ENCODE data around the gene SELENOK. TPM values are rescaled to one million over a fixed set of nuclear protein-coding genes. Genes with fewer than 3 reads are reported as not detected.

Gene SELENOK
- total RNA-seq, 1 donor from 2014 or later: 55.0 TPM

DNA sequence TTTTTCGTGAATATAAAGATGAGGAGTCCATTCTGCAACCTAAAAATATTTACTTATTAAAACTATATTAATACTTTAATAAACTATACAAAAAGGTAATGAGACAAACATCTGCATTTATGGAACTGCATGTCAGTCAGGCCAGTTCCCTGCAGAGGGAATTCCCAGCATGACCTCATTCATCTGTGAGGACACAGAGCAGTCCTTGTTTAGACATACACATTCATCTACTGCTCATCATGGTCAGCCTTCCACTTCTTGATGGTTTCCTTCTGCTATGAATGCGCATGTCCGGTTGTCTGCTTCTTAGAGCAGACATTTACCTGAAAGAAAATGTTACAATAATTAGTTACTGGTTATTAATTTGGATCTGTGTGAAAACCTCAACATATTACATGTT is 6.4 kb downstream of the SELENOK start:
- intact Hi-C loops (cut with DNase I): no loop called here
- TF ChIP-seq POLR2A (IDR thresholded peaks at IDR 0.05): no peak
- TF ChIP-seq CTCF (IDR thresholded peaks at IDR 0.05): no peak
- TF ChIP-seq POLR2AphosphoS5 (IDR thresholded peaks at IDR 0.05; ENCODE audit: insufficient read depth in 1 of 2, low read depth in 1 of 2): no peak
- no peak for DNase-seq (ENCODE audit: extremely low spot score in 2 of 2)
- Histone ChIP-seq H3K4me1 (peaks cover 25% of the 10 kb centered on the region), H3K9me3 (no peaks in the 10 kb centered on the region), H3K4me3 (no peak overlapping the region), H3K27me3 (no peaks in the 10 kb centered on the region), H3K36me3 (peaks cover 0 to 22% of the 10 kb centered on the region in 2 donors), H3K27ac (no peak overlapping the region)

- no peak overlapping the region for H3K27ac ChIP-seq
- peaks cover 0 to 26% of the 10 kb centered on the region in 2 donors for H3K36me3 ChIP-seq
- intact Hi-C loops (cut with DNase I): no loop called here
- no peak overlapping the region for H3K4me3 ChIP-seq
- H3K4me1 ChIP-seq: peaks cover 25% of the 10 kb centered on the region
- H3K27me3 ChIP-seq: no peaks in the 10 kb centered on the region
- no peak for DNase-seq (ENCODE audit: extremely low spot score in 2 of 2)
- no peaks in the 10 kb centered on the region for H3K9me3 ChIP-seq
- TF ChIP-seq CTCF (IDR thresholded peaks at IDR 0.05) (no peak), POLR2A (IDR thresholded peaks at IDR 0.05) (no peak), POLR2AphosphoS5 (IDR thresholded peaks at IDR 0.05; ENCODE audit: insufficient read depth in 1 of 2, low read depth in 1 of 2) (no peak)
Measured at GRCh38 chr3:53884623-53885022, 7.0 kb downstream of the SELENOK start.

DNA sequence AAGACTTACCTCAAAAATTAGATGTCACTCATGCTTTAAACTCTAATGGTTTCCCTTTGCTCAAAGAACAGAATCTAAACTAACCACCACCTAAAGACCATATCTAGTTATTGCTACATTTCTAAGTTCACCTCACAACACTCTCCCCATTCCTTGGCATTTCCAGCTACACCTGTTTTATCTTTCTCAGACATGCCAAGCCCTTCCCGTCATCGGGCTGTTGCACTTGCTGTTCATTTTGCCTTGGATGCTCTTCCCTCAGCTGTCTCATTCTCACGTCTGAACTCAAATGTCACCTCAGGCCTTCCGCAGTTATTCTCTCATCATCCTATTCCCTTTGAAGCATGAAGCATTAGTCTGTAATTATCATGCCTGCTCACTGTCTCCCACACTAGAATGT is 8.7 kb downstream of the SELENOK start:
- H3K9me3 ChIP-seq: no peaks in the 10 kb centered on the region
- H3K27ac ChIP-seq: no peak overlapping the region
- peaks cover 0 to 38% of the 10 kb centered on the region in 2 donors for H3K36me3 ChIP-seq
- no peak for DNase-seq (ENCODE audit: extremely low spot score in 2 of 2)
- TF ChIP-seq POLR2A (IDR thresholded peaks at IDR 0.05): no peak
- no peak for TF ChIP-seq CTCF (IDR thresholded peaks at IDR 0.05)
- no peak for TF ChIP-seq POLR2AphosphoS5 (IDR thresholded peaks at IDR 0.05; ENCODE audit: insufficient read depth in 1 of 2, low read depth in 1 of 2)
- H3K4me1 ChIP-seq: peaks cover 19% of the 10 kb centered on the region
- intact Hi-C loops (cut with DNase I): no loop called here
- H3K27me3 ChIP-seq: no peaks in the 10 kb centered on the region
- H3K4me3 ChIP-seq: no peak overlapping the region

DNA sequence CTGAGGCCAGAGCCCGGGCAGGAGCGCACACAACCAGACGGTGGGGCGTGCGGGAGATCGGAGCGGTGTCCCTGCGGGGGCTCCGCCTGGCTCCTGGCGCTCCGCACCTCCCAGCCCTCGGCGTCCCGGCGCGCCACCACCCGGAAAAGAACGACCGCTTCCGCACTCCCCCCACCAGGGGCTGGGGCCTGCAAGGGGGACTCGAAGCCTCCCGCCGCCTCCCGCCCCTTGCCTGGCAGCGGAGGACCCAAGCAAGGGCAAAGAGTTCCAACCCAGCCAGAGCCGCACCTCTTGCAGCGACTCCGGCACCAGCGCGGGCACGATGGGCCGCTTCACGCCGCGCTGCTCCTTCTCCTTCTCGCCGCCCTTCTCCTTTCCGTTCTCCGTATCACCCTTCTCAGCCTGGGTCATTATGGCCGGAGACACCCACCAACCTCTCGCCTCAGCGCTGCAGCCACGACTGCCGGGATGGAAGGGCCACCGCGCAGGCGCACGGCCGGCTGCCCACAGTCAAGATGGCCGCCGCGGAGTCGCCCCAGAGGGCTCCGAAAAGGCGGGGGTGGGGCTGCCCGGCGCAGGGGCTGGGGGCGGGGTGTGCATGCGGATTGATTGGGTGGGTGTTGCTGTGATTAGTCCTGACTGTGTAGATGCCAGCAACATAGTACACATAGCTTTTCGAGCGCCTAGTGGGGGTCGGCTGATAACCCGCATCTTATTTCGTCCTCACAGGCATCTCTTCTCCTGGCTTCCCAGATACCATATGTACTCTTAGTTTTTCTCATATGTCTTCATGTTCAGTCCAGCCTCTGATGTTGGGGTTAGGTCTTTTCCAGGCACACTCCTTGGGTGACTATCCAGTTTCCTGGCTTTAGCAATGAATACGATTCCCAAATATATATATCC is 9.7 kb downstream of the SELENOK start, which contains the start of gene ACTR8:
TSS of gene ACTR8 (minus strand) at position 462 of the 903 bp plus-strand sequence. CDS start at position 411, 51 bp downstream.
- DNase-seq (ENCODE audit: extremely low spot score in 2 of 2): peak in 1 of 2 donors; percentile 89
- intact Hi-C loops (cut with DNase I): no loop called here
- Histone ChIP-seq H3K9me3 (no peaks in the 10 kb centered on the region), H3K27me3 (no peaks in the 10 kb centered on the region), H3K27ac (peak within 1 kb of the TSS; percentile 82), H3K4me1 (peaks cover 19% of the 10 kb centered on the region), H3K36me3 (peaks cover 0 to 48% of the 10 kb centered on the region in 2 donors), H3K4me3 (peak within 1 kb of the TSS; percentile 73 to 89)
- TF ChIP-seq POLR2A (IDR thresholded peaks at IDR 0.05) (peak in 1 of 2 donors; percentile 51), CTCF (IDR thresholded peaks at IDR 0.05) (peak in 1 of 3 experiments; percentile 16), POLR2AphosphoS5 (IDR thresholded peaks at IDR 0.05; ENCODE audit: insufficient read depth in 1 of 2, low read depth in 1 of 2) (peak; percentile 68 to 88)
